Breast epithelium (tissue), 3 donors: ENCODE results near the gene STMP1.

Experiments
- CTCF ChIP-seq, 3 donors: fragments of 450-650 bp; IDR thresholded peaks; one replicate each; pipeline ENCODE4 v1.5.1; 2016 to 2017; ENCODE audit warnings: antibody characterized with exemption in 3 of 3, mild to moderate bottlenecking in 3 of 3, moderate library complexity in 3 of 3
- POLR2A ChIP-seq: fragments of 450-650 bp; IDR thresholded peaks from one replicate; pipeline ENCODE4 v1.6.1; 2016; ENCODE audit warnings: antibody characterized with exemption, mild to moderate bottlenecking, moderate library complexity
- POLR2AphosphoS5 ChIP-seq, 3 donors: sonication (generic); formaldehyde crosslinking; IDR thresholded peaks; one replicate each; pipeline ENCODE4 v1.6.1; 2017; ENCODE audit warnings: antibody characterized with exemption in 3 of 3

GRCh38 chr7:135662123-135662372, 266 bp upstream of the STMP1 start:
- TF ChIP-seq CTCF (IDR thresholded peaks at IDR 0.05) (peak in 1 of 3 donors; percentile 87), POLR2A (no peak), POLR2AphosphoS5 (IDR thresholded peaks at IDR 0.05) (no peak)
